IPS-20b (cell line): Measurements from ENCODE around the gene IL1RAPL2.

Experiments
- H3K27ac ChIP-seq: one replicate; pipeline ENCODE4 v1.5.1; 2013; ENCODE audit warnings: low read length
- H3K27me3 ChIP-seq: 2 replicates; pipeline ENCODE4 v1.6.1; 2013; ENCODE audit warnings: mild to moderate bottlenecking, low read length, inconsistent platforms; ENCODE audit not compliant: insufficient read depth
- H3K36me3 ChIP-seq: 2 replicates; pipeline ENCODE4 v1.6.1; 2013; ENCODE audit warnings: low read depth, mild to moderate bottlenecking, inconsistent platforms, low read length, moderate library complexity; ENCODE audit not compliant: insufficient read depth
- H3K4me1 ChIP-seq: 2 replicates; pipeline ENCODE4 v1.6.1; 2013; ENCODE audit warnings: mild to moderate bottlenecking, control low read depth, inconsistent platforms, low read length, moderate library complexity; ENCODE audit not compliant: insufficient read depth
- H3K4me3 ChIP-seq: 2 replicates; pipeline ENCODE4 v1.5.1; 2013; ENCODE audit warnings: mild to moderate bottlenecking, low read length, inconsistent platforms
- H3K9ac ChIP-seq: 2 replicates; pipeline ENCODE4 v1.6.1; 2013; ENCODE audit warnings: low read depth, mild to moderate bottlenecking, inconsistent platforms, low read length, moderate library complexity
- H3K9me3 ChIP-seq: 2 replicates; pipeline ENCODE4 v1.6.1; 2013; ENCODE audit warnings: mild to moderate bottlenecking, low read depth, low read length, inconsistent platforms; ENCODE audit not compliant: insufficient read depth

Gene IL1RAPL2

GRCh38 chrX:104749951-104750610 is 184.1 kb downstream of the IL1RAPL2 start:
- Histone ChIP-seq H3K4me3 (no peak overlapping the region), H3K36me3 (no peaks in the 10 kb centered on the region), H3K9me3 (no peaks in the 10 kb centered on the region), H3K27me3 (no peaks in the 10 kb centered on the region), H3K4me1 (no peaks in the 10 kb centered on the region), H3K27ac (no peak overlapping the region), H3K9ac (no peak overlapping the region)

- H3K27me3 ChIP-seq: no peaks in the 10 kb centered on the region
- no peak overlapping the region for H3K9ac ChIP-seq
- no peaks in the 10 kb centered on the region for H3K4me1 ChIP-seq
- no peak overlapping the region for H3K4me3 ChIP-seq
- H3K36me3 ChIP-seq: no peaks in the 10 kb centered on the region
- peaks cover 18% of the 10 kb centered on the region; the same call in 1 of the 2 replicates for H3K9me3 ChIP-seq
- no peak overlapping the region for H3K27ac ChIP-seq
Observed at GRCh38 chrX:104762641-104763040, 196.6 kb downstream of the IL1RAPL2 start.

GRCh38 chrX:104789784-104790183 is 223.8 kb downstream of the IL1RAPL2 start:
- no peaks in the 10 kb centered on the region for H3K36me3 ChIP-seq
- no peak overlapping the region for H3K4me3 ChIP-seq
- H3K27ac ChIP-seq: no peak overlapping the region
- no peaks in the 10 kb centered on the region for H3K4me1 ChIP-seq
- H3K9ac ChIP-seq: no peak overlapping the region
- H3K27me3 ChIP-seq: no peaks in the 10 kb centered on the region
- no peaks in the 10 kb centered on the region for H3K9me3 ChIP-seq

- Histone ChIP-seq H3K27ac (no peak overlapping the region), H3K4me1 (peaks cover 12% of the 10 kb centered on the region; the same call in 1 of the 2 replicates), H3K27me3 (no peaks in the 10 kb centered on the region), H3K9ac (no peak overlapping the region), H3K4me3 (peak overlapping the region; percentile 13; the same call in 1 of the 2 replicates), H3K9me3 (no peaks in the 10 kb centered on the region), H3K36me3 (no peaks in the 10 kb centered on the region)
Observed at GRCh38 chrX:104795804-104796203, 229.8 kb downstream of the IL1RAPL2 start.

GRCh38 chrX:104803219-104803618 is 237.2 kb downstream of the IL1RAPL2 start:
- H3K4me1 ChIP-seq: no peaks in the 10 kb centered on the region
- H3K9ac ChIP-seq: no peak overlapping the region
- no peak overlapping the region for H3K4me3 ChIP-seq
- H3K9me3 ChIP-seq: no peaks in the 10 kb centered on the region
- H3K36me3 ChIP-seq: no peaks in the 10 kb centered on the region
- H3K27me3 ChIP-seq: no peaks in the 10 kb centered on the region
- H3K27ac ChIP-seq: no peak overlapping the region

GRCh38 chrX:104806346-104806745 is 240.3 kb downstream of the IL1RAPL2 start:
- Histone ChIP-seq H3K4me3 (no peak overlapping the region), H3K4me1 (no peaks in the 10 kb centered on the region), H3K9me3 (no peaks in the 10 kb centered on the region), H3K27me3 (no peaks in the 10 kb centered on the region), H3K27ac (no peak overlapping the region), H3K36me3 (no peaks in the 10 kb centered on the region), H3K9ac (no peak overlapping the region)

- no peak overlapping the region for H3K27ac ChIP-seq
- no peak overlapping the region for H3K9ac ChIP-seq
- H3K4me3 ChIP-seq: no peak overlapping the region
- H3K4me1 ChIP-seq: no peaks in the 10 kb centered on the region
- H3K27me3 ChIP-seq: no peaks in the 10 kb centered on the region
- no peaks in the 10 kb centered on the region for H3K36me3 ChIP-seq
- no peaks in the 10 kb centered on the region for H3K9me3 ChIP-seq
Observed at GRCh38 chrX:104833401-104833800, 267.4 kb downstream of the IL1RAPL2 start.

- H3K9ac ChIP-seq: no peak overlapping the region
- H3K36me3 ChIP-seq: no peaks in the 10 kb centered on the region
- H3K4me1 ChIP-seq: no peaks in the 10 kb centered on the region
- no peaks in the 10 kb centered on the region for H3K9me3 ChIP-seq
- no peak overlapping the region for H3K4me3 ChIP-seq
- no peaks in the 10 kb centered on the region for H3K27me3 ChIP-seq
- H3K27ac ChIP-seq: no peak overlapping the region
Observed at GRCh38 chrX:104842646-104843045, 276.6 kb downstream of the IL1RAPL2 start.

- Histone ChIP-seq H3K27ac (no peak overlapping the region), H3K27me3 (no peaks in the 10 kb centered on the region), H3K9me3 (no peaks in the 10 kb centered on the region), H3K9ac (no peak overlapping the region), H3K4me1 (peaks cover 9% of the 10 kb centered on the region; the same call in 1 of the 2 replicates), H3K36me3 (no peaks in the 10 kb centered on the region), H3K4me3 (no peak overlapping the region)
Observed at GRCh38 chrX:104852241-104852640, 286.2 kb downstream of the IL1RAPL2 start.

GRCh38 chrX:104854188-104854587 is 288.2 kb downstream of the IL1RAPL2 start:
- Histone ChIP-seq H3K4me1 (peaks cover 9% of the 10 kb centered on the region; the same call in 1 of the 2 replicates), H3K9ac (no peak overlapping the region), H3K27ac (no peak overlapping the region), H3K36me3 (no peaks in the 10 kb centered on the region), H3K4me3 (no peak overlapping the region), H3K9me3 (no peaks in the 10 kb centered on the region), H3K27me3 (no peaks in the 10 kb centered on the region)

- Histone ChIP-seq H3K9ac (no peak overlapping the region), H3K27me3 (no peaks in the 10 kb centered on the region), H3K36me3 (no peaks in the 10 kb centered on the region), H3K4me3 (no peak overlapping the region), H3K27ac (no peak overlapping the region), H3K9me3 (no peaks in the 10 kb centered on the region), H3K4me1 (peaks cover 9% of the 10 kb centered on the region; the same call in 1 of the 2 replicates)
Observed at GRCh38 chrX:104854790-104855340, 288.9 kb downstream of the IL1RAPL2 start.

- Histone ChIP-seq H3K27me3 (no peaks in the 10 kb centered on the region), H3K27ac (no peak overlapping the region), H3K4me3 (no peak overlapping the region), H3K36me3 (no peaks in the 10 kb centered on the region), H3K9me3 (no peaks in the 10 kb centered on the region), H3K4me1 (no peaks in the 10 kb centered on the region), H3K9ac (no peak overlapping the region)
Observed at GRCh38 chrX:104863466-104863865, 297.5 kb downstream of the IL1RAPL2 start.
